ENCODE results near the gene EIPR1.

The EIPR1 gene

DNA sequence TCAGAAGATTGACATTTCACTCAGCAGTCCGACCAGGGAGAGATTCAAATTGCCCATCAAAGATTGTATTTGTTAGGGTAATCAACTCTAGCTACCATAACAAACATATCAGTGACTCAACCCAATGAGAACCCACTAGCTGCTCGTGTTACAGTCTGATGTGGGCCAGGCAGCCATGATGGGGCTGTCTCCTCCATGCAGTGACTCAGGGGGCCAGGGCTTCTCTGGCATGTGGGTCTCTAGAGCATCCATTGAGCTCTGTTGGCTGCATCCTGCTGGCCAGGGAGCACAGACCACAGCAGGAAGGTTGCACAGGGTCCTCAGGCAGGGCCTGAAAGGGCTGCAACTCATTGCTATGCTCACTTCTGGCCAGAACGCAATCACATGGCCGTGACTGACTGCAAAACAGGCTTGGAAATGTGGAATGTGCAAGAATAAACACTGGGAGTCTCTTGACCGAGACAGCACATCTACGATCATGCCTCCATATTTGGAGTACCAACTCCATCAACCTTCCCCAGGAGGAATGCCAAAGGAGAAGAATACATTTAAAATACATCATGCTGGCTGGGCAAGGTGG is 216.8 kb downstream of the EIPR1 start:
- Histone ChIP-seq H3K27ac (no peak overlapping the region), H3K27me3 (ENCODE audit: insufficient read depth, low read depth, severe bottlenecking) (no peaks in the 10 kb centered on the region), H3K4me3 (ENCODE audit: low read depth, low read length) (no peak overlapping the region), H3K36me3 (no peaks in the 10 kb centered on the region), H3K9me3 (ENCODE audit: severe bottlenecking) (peaks cover 14% of the 10 kb centered on the region)
- no peak for DNase-seq
- TF ChIP-seq, protein P1, sequence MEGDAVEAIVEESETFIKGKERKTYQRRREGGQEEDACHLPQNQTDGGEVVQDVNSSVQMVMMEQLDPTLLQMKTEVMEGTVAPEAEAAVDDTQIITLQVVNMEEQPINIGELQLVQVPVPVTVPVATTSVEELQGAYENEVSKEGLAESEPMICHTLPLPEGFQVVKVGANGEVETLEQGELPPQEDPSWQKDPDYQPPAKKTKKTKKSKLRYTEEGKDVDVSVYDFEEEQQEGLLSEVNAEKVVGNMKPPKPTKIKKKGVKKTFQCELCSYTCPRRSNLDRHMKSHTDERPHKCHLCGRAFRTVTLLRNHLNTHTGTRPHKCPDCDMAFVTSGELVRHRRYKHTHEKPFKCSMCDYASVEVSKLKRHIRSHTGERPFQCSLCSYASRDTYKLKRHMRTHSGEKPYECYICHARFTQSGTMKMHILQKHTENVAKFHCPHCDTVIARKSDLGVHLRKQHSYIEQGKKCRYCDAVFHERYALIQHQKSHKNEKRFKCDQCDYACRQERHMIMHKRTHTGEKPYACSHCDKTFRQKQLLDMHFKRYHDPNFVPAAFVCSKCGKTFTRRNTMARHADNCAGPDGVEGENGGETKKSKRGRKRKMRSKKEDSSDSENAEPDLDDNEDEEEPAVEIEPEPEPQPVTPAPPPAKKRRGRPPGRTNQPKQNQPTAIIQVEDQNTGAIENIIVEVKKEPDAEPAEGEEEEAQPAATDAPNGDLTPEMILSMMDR (IDR thresholded peaks at IDR 0.05; ENCODE audit: low read depth, low read length), result no peak

- H3K36me3 ChIP-seq, result no peaks in the 10 kb centered on the region
- no peak for DNase-seq
- peaks cover 14% of the 10 kb centered on the region for H3K9me3 ChIP-seq (ENCODE audit: severe bottlenecking)
- no peaks in the 10 kb centered on the region for H3K27me3 ChIP-seq (ENCODE audit: insufficient read depth, low read depth, severe bottlenecking)
- H3K27ac ChIP-seq, result no peak overlapping the region
- no peak overlapping the region for H3K4me3 ChIP-seq (ENCODE audit: low read depth, low read length)
- TF ChIP-seq, protein P1 (IDR thresholded peaks at IDR 0.05; ENCODE audit: low read depth, low read length), result no peak
These were observed 217.7 kb downstream of the EIPR1 start for GRCh38 chr2:3159782-3160545.

- no peak overlapping the region for H3K4me3 ChIP-seq (ENCODE audit: low read depth, low read length)
- H3K27me3 ChIP-seq (ENCODE audit: insufficient read depth, low read depth, severe bottlenecking), result no peaks in the 10 kb centered on the region
- H3K36me3 ChIP-seq, result no peaks in the 10 kb centered on the region
- H3K9me3 ChIP-seq (ENCODE audit: severe bottlenecking), result peaks cover 6% of the 10 kb centered on the region
- TF ChIP-seq, protein P1 (IDR thresholded peaks at IDR 0.05; ENCODE audit: low read depth, low read length), result no peak
- DNase-seq, result no peak
- no peak overlapping the region for H3K27ac ChIP-seq
These were observed 222.9 kb downstream of the EIPR1 start for GRCh38 chr2:3154700-3155099.

- Histone ChIP-seq H3K27me3 (ENCODE audit: insufficient read depth, low read depth, severe bottlenecking) (no peaks in the 10 kb centered on the region), H3K36me3 (no peaks in the 10 kb centered on the region), H3K27ac (no peak overlapping the region), H3K9me3 (ENCODE audit: severe bottlenecking) (peaks cover 6% of the 10 kb centered on the region), H3K4me3 (ENCODE audit: low read depth, low read length) (no peak overlapping the region)
- no peak for DNase-seq
- TF ChIP-seq, protein P1 (IDR thresholded peaks at IDR 0.05; ENCODE audit: low read depth, low read length), result no peak
These were observed 223.5 kb downstream of the EIPR1 start for GRCh38 chr2:3154146-3154545.

GRCh38 chr2:3151153-3151918 is 226.3 kb downstream of the EIPR1 start:
- Histone ChIP-seq H3K4me3 (ENCODE audit: low read depth, low read length) (no peak overlapping the region), H3K9me3 (ENCODE audit: severe bottlenecking) (peaks cover 6% of the 10 kb centered on the region), H3K36me3 (no peaks in the 10 kb centered on the region), H3K27ac (peak overlapping the region; percentile 39), H3K27me3 (ENCODE audit: insufficient read depth, low read depth, severe bottlenecking) (no peaks in the 10 kb centered on the region)
- TF ChIP-seq, protein P1 (IDR thresholded peaks at IDR 0.05; ENCODE audit: low read depth, low read length), result no peak
- DNase-seq, result peak; percentile 76

Data from WERI-Rb-1 (cell line).